ENCODE measurements around the gene POLR2B. TPM values are rescaled to one million over a fixed set of nuclear protein-coding genes. Genes with fewer than 3 reads are reported as not detected.

The POLR2B gene
- total RNA-seq, 1 experiment from 2014 or later = 129 TPM

DNA sequence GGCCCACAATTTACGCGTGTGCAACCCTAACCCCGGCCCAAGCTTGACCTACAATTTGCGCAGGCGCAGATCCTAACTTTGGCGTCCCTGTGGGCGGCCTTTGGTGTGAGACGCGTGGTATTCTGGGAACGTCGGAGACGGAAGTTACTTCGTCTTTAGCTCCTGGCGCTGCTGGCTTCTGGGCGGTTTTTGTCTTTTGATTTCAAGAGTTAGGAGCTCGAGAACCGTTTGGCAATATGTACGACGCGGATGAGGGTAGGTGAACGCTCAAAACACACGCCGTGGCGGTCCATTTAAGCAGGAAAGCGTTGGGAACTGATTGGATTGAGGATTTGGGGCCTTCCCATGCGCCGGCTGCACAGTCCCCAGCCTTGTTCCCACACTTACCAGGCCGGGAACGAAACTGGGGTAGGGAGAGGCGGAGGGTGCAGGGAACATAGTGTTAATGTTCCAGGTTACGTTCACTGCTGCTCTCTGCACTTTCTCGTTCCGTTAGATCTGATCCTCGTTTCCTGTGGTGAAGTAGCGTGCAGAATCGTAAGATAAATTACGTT, at the start of gene POLR2B (continued):
- TF ChIP-seq, protein P1, sequence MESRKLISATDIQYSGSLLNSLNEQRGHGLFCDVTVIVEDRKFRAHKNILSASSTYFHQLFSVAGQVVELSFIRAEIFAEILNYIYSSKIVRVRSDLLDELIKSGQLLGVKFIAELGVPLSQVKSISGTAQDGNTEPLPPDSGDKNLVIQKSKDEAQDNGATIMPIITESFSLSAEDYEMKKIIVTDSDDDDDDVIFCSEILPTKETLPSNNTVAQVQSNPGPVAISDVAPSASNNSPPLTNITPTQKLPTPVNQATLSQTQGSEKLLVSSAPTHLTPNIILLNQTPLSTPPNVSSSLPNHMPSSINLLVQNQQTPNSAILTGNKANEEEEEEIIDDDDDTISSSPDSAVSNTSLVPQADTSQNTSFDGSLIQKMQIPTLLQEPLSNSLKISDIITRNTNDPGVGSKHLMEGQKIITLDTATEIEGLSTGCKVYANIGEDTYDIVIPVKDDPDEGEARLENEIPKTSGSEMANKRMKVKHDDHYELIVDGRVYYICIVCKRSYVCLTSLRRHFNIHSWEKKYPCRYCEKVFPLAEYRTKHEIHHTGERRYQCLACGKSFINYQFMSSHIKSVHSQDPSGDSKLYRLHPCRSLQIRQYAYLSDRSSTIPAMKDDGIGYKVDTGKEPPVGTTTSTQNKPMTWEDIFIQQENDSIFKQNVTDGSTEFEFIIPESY (IDR thresholded peaks at IDR 0.05; ENCODE audit: extremely low read depth, insufficient replicate concordance, low read length) = peak; percentile 64
- peak; percentile 91 for TF ChIP-seq SIN3A (IDR thresholded peaks at IDR 0.05; ENCODE audit: low read depth)

DNA sequence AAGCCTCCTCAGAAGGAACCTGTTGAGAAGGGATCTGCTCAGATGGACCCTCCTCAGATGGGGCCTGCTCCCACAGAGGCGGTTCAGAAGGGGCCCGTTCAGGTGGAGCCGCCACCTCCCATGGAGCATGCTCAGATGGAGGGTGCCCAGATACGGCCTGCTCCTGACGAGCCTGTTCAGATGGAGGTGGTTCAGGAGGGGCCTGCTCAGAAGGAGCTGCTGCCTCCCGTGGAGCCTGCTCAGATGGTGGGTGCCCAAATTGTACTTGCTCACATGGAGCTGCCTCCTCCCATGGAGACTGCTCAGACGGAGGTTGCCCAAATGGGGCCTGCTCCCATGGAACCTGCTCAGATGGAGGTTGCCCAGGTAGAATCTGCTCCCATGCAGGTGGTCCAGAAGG, 48.1 kb upstream of the POLR2B start:
- no peak overlapping the region for H2AFZ ChIP-seq (ENCODE audit: low read depth, low read length, poor library complexity, severe bottlenecking)
- no TSS peak for BruUV-seq (replicated peaks)
- ChIA-PET CTCF (no interaction called here), POLR2A (no interaction called here), RAD21 (ENCODE audit: low non-redundant PET in 1 of 2, low total read pairs in 2 of 2, uncharacterized antibody in 2 of 2, unreplicated experiment in 2 of 2) (no interaction called here)
- no peaks in the 10 kb centered on the region for H3K27me3 ChIP-seq (ENCODE audit: insufficient read depth, low read length)
- no peak overlapping the region for H3K27ac ChIP-seq (ENCODE audit: low read depth, low read length)
- no peaks in the 10 kb centered on the region for H4K20me1 ChIP-seq (ENCODE audit: insufficient read depth)
- no peak overlapping the region for H3K9ac ChIP-seq (ENCODE audit: low read length)
- H3K9me3 ChIP-seq (ENCODE audit: control insufficient read depth in 1 of 2, insufficient read depth in 1 of 2, low read depth in 1 of 2, low read length in 2 of 2) = no peaks in the 10 kb centered on the region
- no peaks in the 10 kb centered on the region for H3K4me1 ChIP-seq (ENCODE audit: control insufficient read depth in 1 of 2, insufficient read depth in 2 of 2, low read length in 2 of 2)
- no peak for TF ChIP-seq ZNF274 (IDR thresholded peaks at IDR 0.05; ENCODE audit: low read depth, low read length)
- TF ChIP-seq, protein P2, sequence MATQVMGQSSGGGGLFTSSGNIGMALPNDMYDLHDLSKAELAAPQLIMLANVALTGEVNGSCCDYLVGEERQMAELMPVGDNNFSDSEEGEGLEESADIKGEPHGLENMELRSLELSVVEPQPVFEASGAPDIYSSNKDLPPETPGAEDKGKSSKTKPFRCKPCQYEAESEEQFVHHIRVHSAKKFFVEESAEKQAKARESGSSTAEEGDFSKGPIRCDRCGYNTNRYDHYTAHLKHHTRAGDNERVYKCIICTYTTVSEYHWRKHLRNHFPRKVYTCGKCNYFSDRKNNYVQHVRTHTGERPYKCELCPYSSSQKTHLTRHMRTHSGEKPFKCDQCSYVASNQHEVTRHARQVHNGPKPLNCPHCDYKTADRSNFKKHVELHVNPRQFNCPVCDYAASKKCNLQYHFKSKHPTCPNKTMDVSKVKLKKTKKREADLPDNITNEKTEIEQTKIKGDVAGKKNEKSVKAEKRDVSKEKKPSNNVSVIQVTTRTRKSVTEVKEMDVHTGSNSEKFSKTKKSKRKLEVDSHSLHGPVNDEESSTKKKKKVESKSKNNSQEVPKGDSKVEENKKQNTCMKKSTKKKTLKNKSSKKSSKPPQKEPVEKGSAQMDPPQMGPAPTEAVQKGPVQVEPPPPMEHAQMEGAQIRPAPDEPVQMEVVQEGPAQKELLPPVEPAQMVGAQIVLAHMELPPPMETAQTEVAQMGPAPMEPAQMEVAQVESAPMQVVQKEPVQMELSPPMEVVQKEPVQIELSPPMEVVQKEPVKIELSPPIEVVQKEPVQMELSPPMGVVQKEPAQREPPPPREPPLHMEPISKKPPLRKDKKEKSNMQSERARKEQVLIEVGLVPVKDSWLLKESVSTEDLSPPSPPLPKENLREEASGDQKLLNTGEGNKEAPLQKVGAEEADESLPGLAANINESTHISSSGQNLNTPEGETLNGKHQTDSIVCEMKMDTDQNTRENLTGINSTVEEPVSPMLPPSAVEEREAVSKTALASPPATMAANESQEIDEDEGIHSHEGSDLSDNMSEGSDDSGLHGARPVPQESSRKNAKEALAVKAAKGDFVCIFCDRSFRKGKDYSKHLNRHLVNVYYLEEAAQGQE (IDR thresholded peaks at IDR 0.05; ENCODE audit: low read depth) = no peak
- TF ChIP-seq, protein P3, sequence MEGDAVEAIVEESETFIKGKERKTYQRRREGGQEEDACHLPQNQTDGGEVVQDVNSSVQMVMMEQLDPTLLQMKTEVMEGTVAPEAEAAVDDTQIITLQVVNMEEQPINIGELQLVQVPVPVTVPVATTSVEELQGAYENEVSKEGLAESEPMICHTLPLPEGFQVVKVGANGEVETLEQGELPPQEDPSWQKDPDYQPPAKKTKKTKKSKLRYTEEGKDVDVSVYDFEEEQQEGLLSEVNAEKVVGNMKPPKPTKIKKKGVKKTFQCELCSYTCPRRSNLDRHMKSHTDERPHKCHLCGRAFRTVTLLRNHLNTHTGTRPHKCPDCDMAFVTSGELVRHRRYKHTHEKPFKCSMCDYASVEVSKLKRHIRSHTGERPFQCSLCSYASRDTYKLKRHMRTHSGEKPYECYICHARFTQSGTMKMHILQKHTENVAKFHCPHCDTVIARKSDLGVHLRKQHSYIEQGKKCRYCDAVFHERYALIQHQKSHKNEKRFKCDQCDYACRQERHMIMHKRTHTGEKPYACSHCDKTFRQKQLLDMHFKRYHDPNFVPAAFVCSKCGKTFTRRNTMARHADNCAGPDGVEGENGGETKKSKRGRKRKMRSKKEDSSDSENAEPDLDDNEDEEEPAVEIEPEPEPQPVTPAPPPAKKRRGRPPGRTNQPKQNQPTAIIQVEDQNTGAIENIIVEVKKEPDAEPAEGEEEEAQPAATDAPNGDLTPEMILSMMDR (IDR thresholded peaks at IDR 0.05 in 2 of 3, conservative IDR thresholded peaks at IDR 0.05 in 1 of 3; ENCODE audit: borderline replicate concordance in 1 of 3, insufficient read depth in 1 of 3, low read depth in 2 of 3, low read length in 2 of 3) = no peak
- TF ChIP-seq SRF (IDR thresholded peaks at IDR 0.05; ENCODE audit: low read depth) = no peak
- TF ChIP-seq JUND (IDR thresholded peaks at IDR 0.05) = no peak
- H3K4me3 ChIP-seq (replicated peaks in 1 of 2; ENCODE audit: low read depth in 1 of 2, low read length in 2 of 2) = no peak overlapping the region
- no peak for ATAC-seq
- no peak for DNase-seq (ENCODE audit: low read depth, low spot score)
- H3K36me3 ChIP-seq (ENCODE audit: control insufficient read depth in 1 of 2, insufficient read depth in 2 of 2, low read length in 2 of 2) = peaks cover 11 to 16% of the 10 kb centered on the region in 2 experiments; a peak in 3 of 4 replicates
- no peaks in the 10 kb centered on the region for H3K9me2 ChIP-seq (ENCODE audit: insufficient read depth)
- intact Hi-C loops (cut with micrococcal nuclease) = no loop called here
- H3K4me2 ChIP-seq (ENCODE audit: low read length) = no peak overlapping the region
- H3K79me2 ChIP-seq (ENCODE audit: insufficient read depth, low read length) = peaks cover 8% of the 10 kb centered on the region
